Measurements from ENCODE around the gene ZNF444. TPM values are rescaled to one million over a fixed set of nuclear protein-coding genes. Genes with fewer than 3 reads are reported as not detected.

Gene ZNF444
- total and polyA plus RNA-seq, 7 experiments from 2014 or later, result 15.9 to 49.6 (median 35.3) TPM

GRCh38 chr19:56124578-56124977 is 16.5 kb upstream of the ZNF444 start:
- peaks cover 0 to 4% (median 0%) of the 10 kb centered on the region in 3 experiments for H3K36me3 ChIP-seq (ENCODE audit: control insufficient read depth in 2 of 3, insufficient read depth in 3 of 3, low read length in 3 of 3)
- H3K4me3 Mint-ChIP-seq, result peak overlapping the region in 9 of 10 donors; percentile 44 to 83 (median 60)
- H3K36me3 Mint-ChIP-seq, result no peaks in the 10 kb centered on the region
- ATAC-seq (no peak), DNase-seq (peak in 7 of 9 donors; percentile 64 to 88 (median 73))
- peak overlapping the region; percentile 81 to 95 (median 89) for H3K27ac Mint-ChIP-seq
- intact Hi-C loops (cut with micrococcal nuclease), result loop anchor here in 1 of 2 donors (5.0 kb wide), 2 partner anchors 48 to 1007 kb away; partner anchors contain the start of gene PPP1R12C
- peaks cover 0 to 2% (median 0%) of the 10 kb centered on the region in 11 donors for H3K9me3 Mint-ChIP-seq
- H3K4me3 ChIP-seq (ENCODE audit: low read length), result no peak overlapping the region
- no peaks in the 10 kb centered on the region for H3K27me3 ChIP-seq (ENCODE audit: control insufficient read depth in 2 of 2, insufficient read depth in 2 of 2, low read length in 2 of 2)
- no peaks in the 10 kb centered on the region for H3K9me3 ChIP-seq (ENCODE audit: control insufficient read depth in 2 of 3, low read length in 3 of 3)
- H3K4me1 ChIP-seq (ENCODE audit: control insufficient read depth in 2 of 2, insufficient read depth in 2 of 2, low read length in 2 of 2), result peaks cover 8 to 34% of the 10 kb centered on the region in 2 donors
- peak overlapping the region; percentile 67 for H3K27ac ChIP-seq (ENCODE audit: low read depth, low read length)
- peaks cover 7 to 51% (median 42%) of the 10 kb centered on the region in 7 donors for H3K4me1 Mint-ChIP-seq
- ChIA-PET CTCF (interaction anchor here (0.9 kb wide), 1 partner anchor 21 kb away, joined by 3 read pairs; no protein-coding TSS in a partner anchor), POLR2A (interaction anchor here (1.0 to 1.1 kb wide), 3 partner anchors 14 to 48 kb away, joined by 3 to 8 read pairs (median 3); partner anchors contain the start of gene ZNF444)
- H3K27me3 Mint-ChIP-seq, result no peaks in the 10 kb centered on the region

GRCh38 chr19:56125806-56126590 is 15.1 kb upstream of the ZNF444 start:
- Mint-ChIP-seq H3K27me3 (no peaks in the 10 kb centered on the region), H3K4me3 (peak overlapping the region in 2 of 10 donors; percentile 48 to 83), H3K36me3 (no peaks in the 10 kb centered on the region), H3K27ac (peak overlapping the region; percentile 19 to 95 (median 76)), H3K9me3 (peaks cover 0 to 2% (median 0%) of the 10 kb centered on the region in 11 donors), H3K4me1 (peaks cover 6 to 42% (median 34%) of the 10 kb centered on the region in 7 donors)
- CTCF ChIA-PET, result interaction anchor here (0.8 kb wide), 1 partner anchor 60 kb away, joined by 3 read pairs; no protein-coding TSS in a partner anchor
- Histone ChIP-seq H3K4me1 (ENCODE audit: control insufficient read depth in 2 of 2, insufficient read depth in 2 of 2, low read length in 2 of 2) (peaks cover 5 to 34% of the 10 kb centered on the region in 2 donors), H3K4me3 (ENCODE audit: low read length) (no peak overlapping the region), H3K9me3 (ENCODE audit: control insufficient read depth in 2 of 3, low read length in 3 of 3) (no peaks in the 10 kb centered on the region), H3K27ac (ENCODE audit: low read depth, low read length) (no peak overlapping the region), H3K36me3 (ENCODE audit: control insufficient read depth in 2 of 3, insufficient read depth in 3 of 3, low read length in 3 of 3) (peaks cover 0 to 4% (median 0%) of the 10 kb centered on the region in 3 experiments), H3K27me3 (ENCODE audit: control insufficient read depth in 2 of 2, insufficient read depth in 2 of 2, low read length in 2 of 2) (no peaks in the 10 kb centered on the region)
- DNase-seq, result no peak
- no peak for ATAC-seq
- intact Hi-C loops (cut with micrococcal nuclease), result no loop called here
- POLR2A ChIA-PET, result interaction anchor here (0.5 to 1.1 kb wide), 3 partner anchors 11 to 1644 kb away, joined by 3 to 8 read pairs (median 4); partner anchors contain the start of gene ZNF444

GRCh38 chr19:56126983-56127780 is 13.9 kb upstream of the ZNF444 start:
- Mint-ChIP-seq H3K9me3 (peaks cover 0 to 2% (median 0%) of the 10 kb centered on the region in 11 donors), H3K4me1 (peaks cover 6 to 36% (median 27%) of the 10 kb centered on the region in 7 donors), H3K4me3 (no peak overlapping the region), H3K27me3 (no peaks in the 10 kb centered on the region), H3K36me3 (no peaks in the 10 kb centered on the region), H3K27ac (peak overlapping the region in 3 of 9 donors; percentile 60 to 82 (median 72))
- ATAC-seq (no peak), DNase-seq (no peak)
- ChIA-PET POLR2A (no interaction called here), CTCF (no interaction called here)
- H3K27me3 ChIP-seq (ENCODE audit: control insufficient read depth in 2 of 2, insufficient read depth in 2 of 2, low read length in 2 of 2), result no peaks in the 10 kb centered on the region
- no peak overlapping the region for H3K27ac ChIP-seq (ENCODE audit: low read depth, low read length)
- H3K4me3 ChIP-seq (ENCODE audit: low read length), result no peak overlapping the region
- no peaks in the 10 kb centered on the region for H3K9me3 ChIP-seq (ENCODE audit: control insufficient read depth in 2 of 3, low read length in 3 of 3)
- intact Hi-C loops (cut with micrococcal nuclease), result no loop called here
- no peaks in the 10 kb centered on the region for H3K36me3 ChIP-seq (ENCODE audit: control insufficient read depth in 2 of 3, insufficient read depth in 3 of 3, low read length in 3 of 3)
- peaks cover 0 to 29% of the 10 kb centered on the region in 2 donors for H3K4me1 ChIP-seq (ENCODE audit: control insufficient read depth in 2 of 2, insufficient read depth in 2 of 2, low read length in 2 of 2)

GRCh38 chr19:56130006-56130405 is 11.1 kb upstream of the ZNF444 start:
- Histone ChIP-seq H3K27ac (ENCODE audit: low read depth, low read length) (no peak overlapping the region), H3K27me3 (ENCODE audit: control insufficient read depth in 2 of 2, insufficient read depth in 2 of 2, low read length in 2 of 2) (no peaks in the 10 kb centered on the region), H3K4me3 (ENCODE audit: low read length) (no peak overlapping the region), H3K36me3 (ENCODE audit: control insufficient read depth in 2 of 3, insufficient read depth in 3 of 3, low read length in 3 of 3) (no peaks in the 10 kb centered on the region), H3K4me1 (ENCODE audit: control insufficient read depth in 2 of 2, insufficient read depth in 2 of 2, low read length in 2 of 2) (peaks cover 0 to 12% of the 10 kb centered on the region in 2 donors), H3K9me3 (ENCODE audit: control insufficient read depth in 2 of 3, low read length in 3 of 3) (no peaks in the 10 kb centered on the region)
- ChIA-PET CTCF (no interaction called here), POLR2A (no interaction called here)
- Mint-ChIP-seq H3K9me3 (no peaks in the 10 kb centered on the region), H3K36me3 (no peaks in the 10 kb centered on the region), H3K4me1 (peaks cover 2 to 13% (median 9%) of the 10 kb centered on the region in 7 donors), H3K27ac (no peak overlapping the region), H3K27me3 (no peaks in the 10 kb centered on the region), H3K4me3 (no peak overlapping the region)
- DNase-seq (no peak), ATAC-seq (no peak)
- intact Hi-C loops (cut with micrococcal nuclease), result no loop called here

- DNase-seq, result no peak
- intact Hi-C loops (cut with micrococcal nuclease), result no loop called here
- Mint-ChIP-seq H3K9me3 (no peaks in the 10 kb centered on the region), H3K27me3 (no peaks in the 10 kb centered on the region), H3K4me3 (no peak overlapping the region), H3K36me3 (no peaks in the 10 kb centered on the region), H3K4me1 (peaks cover 0 to 2% (median 0%) of the 10 kb centered on the region in 7 donors), H3K27ac (no peak overlapping the region)
- Histone ChIP-seq H3K36me3 (ENCODE audit: control insufficient read depth in 2 of 3, insufficient read depth in 3 of 3, low read length in 3 of 3) (no peaks in the 10 kb centered on the region), H3K4me1 (ENCODE audit: control insufficient read depth in 2 of 2, insufficient read depth in 2 of 2, low read length in 2 of 2) (no peaks in the 10 kb centered on the region), H3K9me3 (ENCODE audit: control insufficient read depth in 2 of 3, low read length in 3 of 3) (no peaks in the 10 kb centered on the region), H3K27me3 (ENCODE audit: control insufficient read depth in 2 of 2, insufficient read depth in 2 of 2, low read length in 2 of 2) (no peaks in the 10 kb centered on the region), H3K27ac (ENCODE audit: low read depth, low read length) (no peak overlapping the region), H3K4me3 (ENCODE audit: low read length) (no peak overlapping the region)
- ChIA-PET CTCF (no interaction called here), POLR2A (no interaction called here)
- ATAC-seq, result no peak
Measured at GRCh38 chr19:56131651-56132050, 9.4 kb upstream of the ZNF444 start.

GRCh38 chr19:56132316-56132822 is 8.7 kb upstream of the ZNF444 start:
- ChIA-PET POLR2A (no interaction called here), CTCF (no interaction called here)
- Mint-ChIP-seq H3K27ac (no peak overlapping the region), H3K9me3 (no peaks in the 10 kb centered on the region), H3K4me1 (peaks cover 0 to 2% (median 0%) of the 10 kb centered on the region in 7 donors), H3K27me3 (no peaks in the 10 kb centered on the region), H3K4me3 (no peak overlapping the region), H3K36me3 (no peaks in the 10 kb centered on the region)
- no peaks in the 10 kb centered on the region for H3K4me1 ChIP-seq (ENCODE audit: control insufficient read depth in 2 of 2, insufficient read depth in 2 of 2, low read length in 2 of 2)
- no peak overlapping the region for H3K27ac ChIP-seq (ENCODE audit: low read depth, low read length)
- H3K36me3 ChIP-seq (ENCODE audit: control insufficient read depth in 2 of 3, insufficient read depth in 3 of 3, low read length in 3 of 3), result no peaks in the 10 kb centered on the region
- no peaks in the 10 kb centered on the region for H3K27me3 ChIP-seq (ENCODE audit: control insufficient read depth in 2 of 2, insufficient read depth in 2 of 2, low read length in 2 of 2)
- ATAC-seq (no peak), DNase-seq (no peak)
- H3K9me3 ChIP-seq (ENCODE audit: control insufficient read depth in 2 of 3, low read length in 3 of 3), result no peaks in the 10 kb centered on the region
- intact Hi-C loops (cut with micrococcal nuclease), result no loop called here
- no peak overlapping the region for H3K4me3 ChIP-seq (ENCODE audit: low read length)

Measured in naive thymus-derived CD4-positive, alpha-beta T cell (primary cell).